Fibroblast of mammary gland (primary cell): Measurements from ENCODE around the gene DHX15.

Experiments used
- DNase-seq: peaks from one replicate; pipeline ENCODE4 v3.0.0-alpha.2; 2010; ENCODE audit warnings: low read depth
- H3K4me3 ChIP-seq: 2 replicates; pipeline ENCODE4 v1.5.1; 2011; ENCODE audit warnings: low read depth, mild to moderate bottlenecking, low read length, moderate library complexity; ENCODE audit not compliant: control insufficient read depth
- TF ChIP-seq, protein P1 (sequence below): conservative IDR thresholded peaks from 2 replicates; pipeline ENCODE4 v1.5.1; 2011; ENCODE audit warnings: low read depth, low read length, inconsistent platforms; ENCODE audit not compliant: control insufficient read depth, insufficient read depth

DHX15 gene

DNA sequence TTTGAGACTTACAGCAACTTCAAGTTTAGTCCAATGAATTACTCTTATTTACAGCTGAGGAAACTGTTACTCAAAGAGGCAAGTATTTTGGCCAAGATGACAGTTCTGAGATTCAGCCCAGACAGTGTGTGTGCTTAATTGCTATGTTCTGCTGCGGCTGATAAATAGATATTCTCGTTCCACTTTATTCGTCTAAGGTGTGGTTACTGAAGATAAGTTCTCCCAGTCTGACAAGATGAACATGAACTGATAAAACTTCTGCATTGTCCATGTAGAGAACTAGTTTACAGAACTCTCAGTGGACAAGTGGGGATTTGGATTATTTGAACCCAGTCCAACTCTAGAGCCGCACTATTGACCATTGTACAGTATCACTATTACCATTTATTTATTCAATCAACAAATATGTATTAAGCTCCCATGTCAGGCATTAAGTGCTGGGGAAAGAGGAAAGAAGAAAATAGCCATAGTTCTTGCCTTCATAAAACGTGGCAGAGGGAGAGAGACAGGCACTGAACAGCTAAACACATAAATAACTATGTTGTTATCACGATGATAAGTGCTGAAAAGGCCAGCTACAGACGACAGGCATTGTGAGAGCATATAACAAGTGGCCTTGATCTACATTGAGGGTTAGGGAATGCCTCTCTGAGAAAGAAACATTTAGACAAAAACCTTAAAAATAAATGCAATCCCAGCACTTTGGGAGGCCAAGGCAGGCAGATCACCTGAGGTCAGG is 4.0 kb upstream of the DHX15 start:
- no peak overlapping the region for H3K4me3 ChIP-seq
- TF ChIP-seq, protein P1, sequence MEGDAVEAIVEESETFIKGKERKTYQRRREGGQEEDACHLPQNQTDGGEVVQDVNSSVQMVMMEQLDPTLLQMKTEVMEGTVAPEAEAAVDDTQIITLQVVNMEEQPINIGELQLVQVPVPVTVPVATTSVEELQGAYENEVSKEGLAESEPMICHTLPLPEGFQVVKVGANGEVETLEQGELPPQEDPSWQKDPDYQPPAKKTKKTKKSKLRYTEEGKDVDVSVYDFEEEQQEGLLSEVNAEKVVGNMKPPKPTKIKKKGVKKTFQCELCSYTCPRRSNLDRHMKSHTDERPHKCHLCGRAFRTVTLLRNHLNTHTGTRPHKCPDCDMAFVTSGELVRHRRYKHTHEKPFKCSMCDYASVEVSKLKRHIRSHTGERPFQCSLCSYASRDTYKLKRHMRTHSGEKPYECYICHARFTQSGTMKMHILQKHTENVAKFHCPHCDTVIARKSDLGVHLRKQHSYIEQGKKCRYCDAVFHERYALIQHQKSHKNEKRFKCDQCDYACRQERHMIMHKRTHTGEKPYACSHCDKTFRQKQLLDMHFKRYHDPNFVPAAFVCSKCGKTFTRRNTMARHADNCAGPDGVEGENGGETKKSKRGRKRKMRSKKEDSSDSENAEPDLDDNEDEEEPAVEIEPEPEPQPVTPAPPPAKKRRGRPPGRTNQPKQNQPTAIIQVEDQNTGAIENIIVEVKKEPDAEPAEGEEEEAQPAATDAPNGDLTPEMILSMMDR: no peak
- no peak for DNase-seq

DNA sequence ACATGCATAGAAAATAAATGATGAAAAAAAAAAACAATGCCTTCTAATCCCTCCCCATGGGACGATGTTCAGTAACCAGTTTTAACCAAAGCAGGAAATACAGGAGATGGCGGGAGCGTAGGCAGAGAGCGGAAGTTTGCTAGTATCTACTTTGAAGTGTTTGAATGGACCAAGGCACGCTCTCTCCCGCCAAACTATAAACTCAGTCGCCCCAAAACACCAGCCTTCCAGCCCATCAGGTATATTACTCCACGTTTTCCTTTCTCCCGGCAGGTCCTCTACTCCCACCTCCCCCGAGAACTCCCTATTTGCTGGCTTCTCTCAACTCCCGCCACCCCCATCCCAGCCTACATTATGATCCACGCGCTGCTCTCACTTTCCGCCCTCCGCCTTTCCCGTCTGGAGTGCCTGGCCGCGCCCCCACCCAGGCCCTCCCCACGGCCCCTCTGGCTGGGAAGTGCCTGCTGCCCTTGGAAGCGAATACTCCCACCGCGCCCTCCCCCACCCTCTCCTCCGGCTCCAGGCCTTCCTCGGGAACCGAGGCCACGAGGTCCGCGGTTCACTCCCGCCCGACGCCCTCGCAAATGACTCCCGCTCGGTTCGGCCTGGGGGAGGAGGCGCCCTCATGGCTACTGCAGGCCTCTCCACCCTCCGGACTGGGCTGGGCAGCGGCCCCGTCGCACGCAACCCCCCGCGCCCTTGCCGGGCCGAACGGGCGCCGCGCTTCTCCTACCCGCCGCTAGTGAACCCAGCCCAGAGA is 723 bp downstream of the DHX15 start:
- peak overlapping the region; percentile 93 for H3K4me3 ChIP-seq
- DNase-seq: peak; percentile 57
- TF ChIP-seq, protein P1: no peak

DNA sequence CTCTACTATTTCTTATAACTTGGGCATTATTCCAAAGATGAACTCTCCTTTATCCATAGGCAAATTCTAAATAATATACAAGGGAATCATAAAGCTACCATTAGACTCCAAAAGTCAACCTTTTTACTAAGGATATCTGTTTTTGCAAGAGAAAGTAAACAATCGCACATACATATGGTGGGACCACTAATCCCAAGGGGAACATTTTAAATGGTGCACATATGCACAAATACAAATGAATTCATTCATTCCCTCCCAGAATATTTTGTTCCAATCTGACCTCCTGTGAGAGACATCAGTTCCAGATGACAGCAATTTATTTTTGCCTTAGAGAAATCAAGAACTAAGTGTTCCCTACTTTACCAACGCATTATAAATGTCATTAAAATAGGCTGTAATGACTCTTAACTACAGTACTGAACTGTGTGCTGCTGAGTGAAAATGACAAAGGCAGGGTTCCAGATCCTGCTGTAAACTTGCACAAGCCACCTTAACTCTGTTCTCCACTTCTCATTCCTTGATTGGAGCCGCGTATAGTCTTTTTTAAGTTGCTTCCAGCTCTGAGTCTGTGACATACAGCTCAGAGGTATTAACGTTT is 2.0 kb downstream of the DHX15 start:
- peak overlapping the region; percentile 93 for H3K4me3 ChIP-seq
- DNase-seq: no peak
- TF ChIP-seq, protein P1: no peak

DNA sequence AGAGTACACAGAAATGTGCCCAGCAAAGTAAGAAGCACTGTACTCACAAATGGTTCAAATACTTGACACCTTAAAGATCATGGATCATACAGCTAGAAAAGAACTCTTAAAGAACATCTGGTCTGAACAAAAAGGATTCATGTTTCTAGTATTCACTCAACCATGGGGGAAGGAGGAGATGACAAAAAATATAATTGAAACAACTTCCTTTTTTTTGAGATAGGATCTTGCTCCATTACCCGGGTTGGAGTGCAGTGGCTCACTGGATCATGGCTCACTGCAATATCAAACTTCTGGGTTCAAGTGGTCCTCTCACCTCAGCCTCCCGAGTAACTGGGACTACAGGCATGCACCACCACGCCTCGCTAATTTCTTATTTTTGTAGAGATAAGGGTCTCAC is 6.0 kb downstream of the DHX15 start:
- TF ChIP-seq, protein P1: no peak
- no peak overlapping the region for H3K4me3 ChIP-seq
- no peak for DNase-seq

DNA sequence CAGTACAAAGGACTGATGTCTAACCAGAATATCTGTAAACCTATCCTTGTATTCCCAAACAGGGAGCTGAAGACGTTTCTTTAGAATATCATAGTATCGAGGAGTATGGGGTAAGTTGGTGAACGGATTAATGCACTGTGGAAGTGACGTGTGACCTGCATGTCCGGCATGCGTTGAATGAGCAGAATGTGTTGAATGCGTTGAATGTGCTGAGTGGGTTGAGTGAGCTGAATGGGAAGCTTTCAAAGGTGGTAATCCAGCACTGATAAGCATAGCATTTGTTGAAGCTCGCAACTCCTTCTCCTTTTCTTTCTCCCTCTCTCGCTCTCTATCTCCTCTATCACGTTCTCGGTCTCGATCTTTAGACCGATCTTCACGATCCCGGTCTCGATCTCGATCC is 8.1 kb downstream of the DHX15 start:
- TF ChIP-seq, protein P1: no peak
- no peak for DNase-seq
- no peak overlapping the region for H3K4me3 ChIP-seq

DNA sequence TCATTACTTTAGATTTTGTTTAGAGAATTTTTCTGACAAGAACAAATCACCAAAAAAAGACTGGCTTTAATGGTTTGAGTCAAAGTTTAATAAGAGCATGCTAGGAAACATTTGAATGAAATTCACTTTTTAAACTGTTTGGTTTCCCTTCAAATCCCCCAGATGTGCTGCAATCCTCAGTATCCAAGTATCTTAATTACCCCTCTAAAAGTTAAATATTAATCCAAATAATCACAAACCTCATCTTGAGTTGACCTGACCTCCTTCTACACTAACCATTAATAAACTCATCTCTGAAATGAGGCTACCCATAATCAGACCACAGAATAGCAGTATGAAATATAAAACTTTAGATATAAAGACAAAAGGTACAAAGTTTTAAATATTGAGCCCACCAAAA is 10.1 kb downstream of the DHX15 start:
- DNase-seq: no peak
- TF ChIP-seq, protein P1: no peak
- H3K4me3 ChIP-seq: no peak overlapping the region
